HEK293 (cell line): ENCODE data around the gene MSMO1.
"Not testable (repeated sequence)": the region's sequence is repeated elsewhere in the genome, so short reads cannot be mapped to it uniquely, and the experiment has no call there.

Source experiments
- CTCF ChIA-PET: fragments of 350-600 bp; formaldehyde crosslinking; extraction: SDS; loops from one replicate; lab custom pipeline; 2021; ENCODE audit warnings: antibody characterized with exemption; lab: Yijun Ruan, JAX
- POLR2A ChIA-PET: fragments of 300-600 bp; formaldehyde crosslinking; extraction: SDS; loops from one replicate; lab custom pipeline; 2020; ENCODE audit warnings: antibody characterized with exemption, inconsistent platforms; lab: Yijun Ruan, JAX
- H3K27ac ChIP-seq: fragments of 200-500 bp; sonication (Bioruptor generic); 2 replicates; pipeline ENCODE4 v1.5.1; 2014; ENCODE audit warnings: low read depth, low read length, control low read depth, inconsistent platforms; ENCODE audit errors: extremely low read depth
- H3K36me3 ChIP-seq, 2 experiments: fragments of 200-500 bp in 1 of 2; sonication (Bioruptor generic) in 1 of 2; 1 replicate in 1 of 2; 2 replicates in 1 of 2; pipeline ENCODE4 v1.5.1; 2014 to 2017; ENCODE audit warnings: inconsistent platforms in 2 of 2, low read length in 2 of 2; ENCODE audit not compliant: control insufficient read depth in 2 of 2, insufficient read depth in 1 of 2
- H3K4me1 ChIP-seq: fragments of 200-500 bp; sonication (Bioruptor generic); 2 replicates; pipeline ENCODE4 v1.5.1; 2014; ENCODE audit warnings: mild to moderate bottlenecking, low read length, inconsistent platforms; ENCODE audit not compliant: control insufficient read depth, insufficient read depth
- H3K4me3 ChIP-seq: 2 replicates; pipeline ENCODE4 v1.5.1; 2011; ENCODE audit warnings: low read depth, mild to moderate bottlenecking, control low read depth, low read length, moderate library complexity
- H3K9me3 ChIP-seq: fragments of 200-500 bp; sonication (Bioruptor generic); 2 replicates; pipeline ENCODE4 v1.5.1; 2014; ENCODE audit warnings: low read depth, low read length, inconsistent platforms; ENCODE audit not compliant: control insufficient read depth, insufficient read depth
- BCL11A ChIP-seq: fragments of 450-650 bp; formaldehyde crosslinking; IDR thresholded peaks from 2 replicates; pipeline ENCODE4 v1.5.1; 2016; ENCODE audit warnings: low read depth, missing biosample characterization, missing genetic modification characterization
- INSM2 ChIP-seq: fragments of 450-650 bp; formaldehyde crosslinking; IDR thresholded peaks from 2 replicates; pipeline ENCODE4 v1.5.1; 2016; ENCODE audit warnings: missing biosample characterization, missing genetic modification characterization
- PRDM1 ChIP-seq: fragments of 450-650 bp; formaldehyde crosslinking; IDR thresholded peaks from 2 replicates; pipeline ENCODE4; 2016; ENCODE audit warnings: missing biosample characterization, missing genetic modification characterization
- PRDM10 ChIP-seq: fragments of 450-650 bp; formaldehyde crosslinking; IDR thresholded peaks from 2 replicates; pipeline ENCODE4 v1.5.1; 2016; ENCODE audit warnings: missing biosample characterization, missing genetic modification characterization
- PRDM2 ChIP-seq: fragments of 450-650 bp; formaldehyde crosslinking; IDR thresholded peaks from 2 replicates; pipeline ENCODE4 v1.5.1; 2016; ENCODE audit warnings: missing biosample characterization, missing genetic modification characterization, borderline replicate concordance
- SCRT2 ChIP-seq: fragments of 450-650 bp; formaldehyde crosslinking; IDR thresholded peaks from 2 replicates; pipeline ENCODE4 v1.5.1; 2016; ENCODE audit warnings: missing biosample characterization, missing genetic modification characterization
- ZBTB44 ChIP-seq: fragments of 450-650 bp; IDR thresholded peaks from 2 replicates; pipeline ENCODE4 v1.5.1; 2018; ENCODE audit warnings: missing biosample characterization, mild to moderate bottlenecking, missing genetic modification characterization
- ZNF391 ChIP-seq: fragments of 450-650 bp; formaldehyde crosslinking; IDR thresholded peaks from 2 replicates; pipeline ENCODE4 v1.5.1; 2016; ENCODE audit warnings: low read depth, missing biosample characterization, missing genetic modification characterization, borderline replicate concordance
- ZNF518A ChIP-seq: fragments of 450-650 bp; formaldehyde crosslinking; conservative IDR thresholded peaks from 2 replicates; pipeline ENCODE4 v1.5.1; 2016; ENCODE audit warnings: low read depth, missing biosample characterization, missing genetic modification characterization
- ZNF621 ChIP-seq: fragments of 450-650 bp; formaldehyde crosslinking; IDR thresholded peaks from 2 replicates; pipeline ENCODE4 v1.5.1; 2017; ENCODE audit warnings: missing biosample characterization, missing genetic modification characterization
- ZNF677 ChIP-seq: fragments of 450-650 bp; IDR thresholded peaks from 2 replicates; pipeline ENCODE4 v1.5.0; 2018; ENCODE audit warnings: missing biosample characterization, mild to moderate bottlenecking, missing genetic modification characterization, moderate library complexity
- ZNF768 ChIP-seq: fragments of 450-650 bp; formaldehyde crosslinking; IDR thresholded peaks from 2 replicates; pipeline ENCODE4 v1.5.1; 2018; ENCODE audit warnings: missing biosample characterization, mild to moderate bottlenecking, missing genetic modification characterization

Gene MSMO1

GRCh38 chr4:165336743-165337142 lies 9.3 kb downstream of the MSMO1 start (continued):
- TF ChIP-seq ZNF518A (no peak), PRDM2 (tag by site-specific recombination) (no peak), ZNF391 (tag by site-specific recombination) (no peak), BCL11A (tag by site-specific recombination) (no peak), SCRT2 (tag by site-specific recombination) (no peak), INSM2 (tag by site-specific recombination) (no peak), ZNF621 (no peak)

GRCh38 chr4:165342340-165342739 lies 14.9 kb downstream of the MSMO1 start:
- H3K9me3 ChIP-seq, H3K4me1 ChIP-seq, H3K27ac ChIP-seq, H3K4me3 ChIP-seq: not testable (repeated sequence)
- POLR2A ChIA-PET = interaction anchor here (0.6 to 0.7 kb wide), 2 partner anchors 94 to 229 kb away, joined by 3 read pairs; partner anchors contain the start of gene TMEM192
- peaks cover 38 to 46% of the 10 kb centered on the region in 2 experiments for H3K36me3 ChIP-seq
- CTCF ChIA-PET = interaction anchor here (0.9 to 1.0 kb wide), 2 partner anchors 35 to 211 kb away, joined by 3 to 5 read pairs; no protein-coding TSS in a partner anchor

- Histone ChIP-seq H3K4me3 (no peak overlapping the region), H3K36me3 (peaks cover 37 to 38% of the 10 kb centered on the region in 2 experiments), H3K9me3 (no peaks in the 10 kb centered on the region), H3K4me1 (no peaks in the 10 kb centered on the region), H3K27ac (no peak overlapping the region)
- ChIA-PET CTCF (interaction anchor here (0.7 to 1.0 kb wide), 4 partner anchors 34 to 213 kb away, joined by 3 to 5 read pairs (median 3); no protein-coding TSS in a partner anchor), POLR2A (interaction anchor here (0.7 kb wide), 1 partner anchor 65 kb away, joined by 4 read pairs; no protein-coding TSS in a partner anchor)
- no peak for TF ChIP-seq PRDM10 (tag by site-specific recombination)
- TF ChIP-seq ZNF768 (tag by site-specific recombination) = no peak
- TF ChIP-seq PRDM1 (tag by site-specific recombination) = no peak
- no peak for TF ChIP-seq ZNF677 (tag by site-specific recombination)
- no peak for TF ChIP-seq ZBTB44 (tag by site-specific recombination)
Measured at GRCh38 chr4:165343353-165344191, 16.1 kb downstream of the MSMO1 start.
